HFFc6 (cell line): ENCODE data around the gene PLEKHG5. TPM values are rescaled to one million over a fixed set of nuclear protein-coding genes. Genes with fewer than 3 reads are reported as not detected.

Experiments
- DNase-seq: peaks from one replicate; pipeline ENCODE4 v3.0.0-alpha.2; 2018
- H3K27ac Mint-ChIP-seq: 2 replicates; pipeline ENCODE4 v1.8.0; 2020; ENCODE audit warnings: mild to moderate bottlenecking, mixed read lengths
- H3K27me3 Mint-ChIP-seq: 2 replicates; pipeline ENCODE4 v1.8.0; 2021; ENCODE audit warnings: mild to moderate bottlenecking, moderate library complexity, mixed read lengths; ENCODE audit not compliant: insufficient read depth
- H3K36me3 Mint-ChIP-seq: 2 replicates; pipeline ENCODE4 v1.8.0; 2021; ENCODE audit warnings: low read depth, mixed read lengths
- H3K4me1 Mint-ChIP-seq: 2 replicates; pipeline ENCODE4 v1.8.0; 2020; ENCODE audit warnings: low read depth, mixed read lengths
- H3K4me3 Mint-ChIP-seq: 2 replicates; pipeline ENCODE4 v1.8.0; 2020; ENCODE audit warnings: mild to moderate bottlenecking, moderate library complexity, mixed read lengths
- H3K9me3 Mint-ChIP-seq: 2 replicates; pipeline ENCODE4 v1.8.0; 2020; ENCODE audit warnings: mild to moderate bottlenecking, mixed read lengths
- CTCF ChIP-seq: fragments of 200-600 bp; sonication (generic); IDR thresholded peaks from 2 replicates; pipeline ENCODE4 v1.5.0; 2021; ENCODE audit warnings: antibody characterized with exemption, mild to moderate bottlenecking
- total RNA-seq, 6 experiments: library from RNA; stranded (reverse); fragmentation: NEBNext Ultra II Directional; extraction: Animal tissue kit (Norgen Biotek cat#: 25700); gene quantifications; 2 replicates in 1 of 6; 3 replicates in 5 of 6; pipeline ENCODE4 v1.2.3, GENCODE V29; 2021

Gene PLEKHG5
- total RNA-seq, 6 experiments from 2014 or later = 6.4 to 7.2 (median 6.6) TPM

GRCh38 chr1:6467224-6467623, 24.2 kb downstream of the PLEKHG5 start:
- no peak for TF ChIP-seq CTCF
- H3K36me3 Mint-ChIP-seq = peaks cover 5% of the 10 kb centered on the region
- H3K9me3 Mint-ChIP-seq = no peaks in the 10 kb centered on the region
- H3K27me3 Mint-ChIP-seq = peaks cover 6% of the 10 kb centered on the region
- H3K4me3 Mint-ChIP-seq = no peak overlapping the region
- H3K27ac Mint-ChIP-seq = no peak overlapping the region
- H3K4me1 Mint-ChIP-seq = no peaks in the 10 kb centered on the region
- no peak for DNase-seq

GRCh38 chr1:6466751-6467150, 24.7 kb downstream of the PLEKHG5 start:
- no peak overlapping the region for H3K27ac Mint-ChIP-seq
- H3K27me3 Mint-ChIP-seq = peaks cover 4% of the 10 kb centered on the region; the same call in 1 of the 2 replicates
- no peak overlapping the region for H3K4me3 Mint-ChIP-seq
- no peaks in the 10 kb centered on the region for H3K4me1 Mint-ChIP-seq
- no peak for TF ChIP-seq CTCF
- peaks cover 7% of the 10 kb centered on the region for H3K36me3 Mint-ChIP-seq
- no peaks in the 10 kb centered on the region for H3K9me3 Mint-ChIP-seq
- no peak for DNase-seq

DNA sequence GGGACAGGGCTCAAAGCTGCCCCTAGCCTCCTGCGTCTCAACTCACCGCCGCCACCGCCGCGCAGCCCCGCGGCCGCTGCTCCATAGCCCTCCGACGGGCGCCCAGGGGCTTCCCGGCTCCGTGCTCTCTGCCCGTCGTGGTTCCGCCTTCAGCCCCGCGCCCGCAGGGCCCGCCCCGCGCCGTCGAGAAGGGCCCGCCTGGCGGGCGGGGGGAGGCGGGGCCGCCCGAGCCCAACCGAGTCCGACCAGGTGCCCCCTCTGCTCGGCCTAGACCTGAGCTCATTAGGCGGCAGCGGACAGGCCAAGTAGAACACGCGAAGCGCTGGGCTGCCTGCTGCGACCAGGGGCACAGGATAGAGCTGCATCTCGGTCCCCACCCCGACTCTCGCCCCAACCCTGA, 25.4 kb downstream of the PLEKHG5 start, which contains the start of gene TNFRSF25:
Gene TNFRSF25 (minus strand): TSS at position 151 of the 400 bp plus-strand sequence. CDS start 66 bp downstream, at position 85.
- TF ChIP-seq CTCF = no peak
- H3K27me3 Mint-ChIP-seq = peaks cover 4% of the 10 kb centered on the region; the same call in 1 of the 2 replicates
- no peak for DNase-seq
- no peak within 1 kb of the TSS for H3K4me3 Mint-ChIP-seq
- H3K4me1 Mint-ChIP-seq = no peaks in the 10 kb centered on the region
- peaks cover 7% of the 10 kb centered on the region for H3K36me3 Mint-ChIP-seq
- no peaks in the 10 kb centered on the region for H3K9me3 Mint-ChIP-seq
- H3K27ac Mint-ChIP-seq = no peak within 1 kb of the TSS

DNA sequence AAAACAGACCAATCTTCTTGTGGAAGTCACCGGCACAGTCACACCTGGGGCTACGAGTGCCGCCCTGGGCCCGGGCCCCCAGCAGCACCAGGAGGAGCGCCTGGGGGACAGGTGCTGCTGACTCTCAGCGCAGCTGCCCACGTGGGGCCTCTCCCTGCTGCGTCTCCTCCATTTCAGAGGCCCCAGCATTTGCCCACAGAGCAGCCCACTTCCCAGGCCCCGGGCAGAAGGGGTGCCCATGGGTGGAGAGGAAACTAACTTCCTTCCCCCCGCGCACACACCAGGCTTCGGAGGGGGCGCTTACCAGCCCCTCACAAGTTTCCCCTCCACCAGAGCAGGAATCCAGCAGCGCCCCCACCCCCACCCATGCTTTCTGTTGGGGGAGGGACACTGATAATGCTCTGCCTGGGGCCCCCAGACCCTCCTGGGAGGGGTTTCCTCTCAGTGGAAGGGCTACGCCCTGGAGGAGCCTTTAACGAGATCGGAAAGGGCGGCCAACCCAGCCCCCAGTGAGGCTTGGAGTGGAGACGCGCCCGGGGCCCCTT, 25.9 kb downstream of the PLEKHG5 start:
- DNase-seq = no peak
- Mint-ChIP-seq H3K27me3 (peaks cover 4% of the 10 kb centered on the region; the same call in 1 of the 2 replicates), H3K9me3 (no peaks in the 10 kb centered on the region), H3K27ac (no peak overlapping the region), H3K36me3 (peaks cover 7% of the 10 kb centered on the region), H3K4me1 (no peaks in the 10 kb centered on the region), H3K4me3 (no peak overlapping the region)
- no peak for TF ChIP-seq CTCF

DNA sequence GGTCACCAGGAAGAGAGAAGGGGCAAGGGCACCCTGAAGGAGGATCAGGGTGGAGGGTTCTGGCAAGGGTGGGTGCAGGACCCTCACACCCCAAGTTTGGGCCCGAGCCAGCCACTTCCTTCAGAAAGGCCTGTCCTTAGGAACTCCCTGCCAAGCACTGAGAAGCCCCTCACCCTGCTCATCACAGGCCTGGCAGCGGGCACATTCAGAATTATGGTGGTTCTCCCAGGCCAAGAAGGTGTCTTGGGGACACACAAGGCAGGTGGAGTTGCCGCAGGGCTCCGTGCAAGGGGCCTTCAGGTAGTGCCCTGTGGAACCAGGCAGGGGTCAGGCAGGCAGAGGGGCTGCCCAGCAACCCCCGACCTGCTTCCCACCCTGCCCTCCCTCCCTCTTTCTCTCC, 26.6 kb downstream of the PLEKHG5 start:
- Mint-ChIP-seq H3K27ac (no peak overlapping the region), H3K36me3 (peaks cover 7% of the 10 kb centered on the region)
- no peak for TF ChIP-seq CTCF

More for the DNA sequence above, 26.6 kb downstream of the PLEKHG5 start:
- Mint-ChIP-seq H3K4me1 (no peaks in the 10 kb centered on the region), H3K4me3 (no peak overlapping the region), H3K27me3 (peaks cover 7% of the 10 kb centered on the region; the same call in 1 of the 2 replicates), H3K9me3 (no peaks in the 10 kb centered on the region)
- DNase-seq = no peak
